HepG2 (cell line): ENCODE data around the gene KLHDC4. TPM values are rescaled to one million over a fixed set of nuclear protein-coding genes. Genes with fewer than 3 reads are reported as not detected.

Experiments
- ATAC-seq: fragments of 200-7000 bp; cut with Tn5 transposase; 3 replicates; pipeline ENCODE4 v1.9.1; 2020; ENCODE audit warnings: mild to moderate bottlenecking, moderate library complexity
- Bru-seq: library from RNA; stranded (reverse); fragments of 400-500 nt; gene quantifications from one replicate; lab custom pipeline; 2021; lab: Mats Ljungman, UMichigan
- BruChase-seq, 2 experiments: library from RNA; stranded (reverse); fragments of 400-500 nt; gene quantifications; one replicate each; lab custom pipeline; 2021; lab: Mats Ljungman, UMichigan
- BruUV-seq: library from RNA; stranded (reverse); fragments of 400-500 nt; replicated peaks from 2 replicates; lab custom pipeline; 2021; lab: Mats Ljungman, UMichigan
- CTCF ChIA-PET: fragments of 300-600 bp; formaldehyde crosslinking; extraction: SDS; loops from one replicate; lab custom pipeline; 2021; ENCODE audit warnings: low total read pairs, inconsistent platforms, low intra/inter-chr PET ratio; lab: Yijun Ruan, JAX
- POLR2A ChIA-PET: fragments of 350-600 bp; sonication (Branson Sonifier 250); formaldehyde crosslinking; loops from one replicate; lab custom pipeline; 2020; ENCODE audit warnings: antibody characterized with exemption, inconsistent platforms; lab: Yijun Ruan, JAX
- DNase-seq: peaks from one replicate; pipeline ENCODE4 v3.0.0-alpha.2; 2015; ENCODE audit warnings: low spot score
- FAIRE-seq: peaks from 3 replicates; lab custom pipeline; 2011; peaks lifted over from hg19 to GRCh38; lab: Jason Lieb, UNC
- H2AFZ ChIP-seq: one replicate; pipeline ENCODE4 v1.6.1; 2011; ENCODE audit warnings: low read length, inconsistent platforms
- H3K27ac ChIP-seq: fragments of 300-600 bp; 3 replicates; pipeline ENCODE4 v1.8.0; 2011; ENCODE audit warnings: mixed run types, mild to moderate bottlenecking, mixed read lengths, low read length, inconsistent platforms; ENCODE audit not compliant: insufficient read depth; ENCODE audit errors: extremely low read length
- H3K27me3 ChIP-seq, 2 experiments: fragments of 200-600 bp in 1 of 2; 2 replicates in 1 of 2; 3 replicates in 1 of 2; pipeline versions ENCODE4 v1.6.0 to v1.8.0; 2011; ENCODE audit warnings: low read length in 2 of 2, mild to moderate bottlenecking in 2 of 2, moderate library complexity in 2 of 2, inconsistent platforms in 1 of 2; ENCODE audit not compliant: insufficient read depth in 2 of 2, control insufficient read depth in 1 of 2
- H3K36me3 ChIP-seq, 2 experiments: fragments of 200-600 bp in 1 of 2; replicated peaks in 1 of 2; 2 replicates in 1 of 2; 3 replicates in 1 of 2; pipeline versions ENCODE4 v1.5.1 to v1.8.0; 2011; ENCODE audit warnings: low read length in 2 of 2, inconsistent platforms in 1 of 2; ENCODE audit not compliant: insufficient read depth in 2 of 2, control insufficient read depth in 1 of 2
- H3K4me1 ChIP-seq: 2 replicates; pipeline ENCODE4 v1.5.1; 2012; ENCODE audit warnings: low read length, inconsistent platforms; ENCODE audit not compliant: insufficient read depth
- H3K4me2 ChIP-seq: 2 replicates; pipeline ENCODE4 v1.6.0; 2011; ENCODE audit warnings: low read depth, low read length, inconsistent platforms
- H3K4me3 ChIP-seq, 3 experiments: fragments of 200-600 bp in 1 of 3; sonication (generic), shearing (Covaris generic) in 1 of 3; replicated peaks in 1 of 3; 2 replicates each; pipeline ENCODE4 v1.5.1; 2011 to 2016; ENCODE audit warnings: low read length in 3 of 3, inconsistent platforms in 2 of 3, low read depth in 2 of 3, mild to moderate bottlenecking in 2 of 3, control low read depth in 1 of 3, mixed read lengths in 1 of 3; ENCODE audit not compliant: insufficient read depth in 1 of 3
- H3K79me2 ChIP-seq: one replicate; pipeline ENCODE4 v1.6.1; 2011; ENCODE audit warnings: low read length, inconsistent platforms; ENCODE audit not compliant: insufficient read depth
- H3K9ac ChIP-seq: 2 replicates; pipeline ENCODE4 v1.6.0; 2011; ENCODE audit warnings: mild to moderate bottlenecking, low read depth, low read length, inconsistent platforms; ENCODE audit not compliant: insufficient read depth
- H3K9me3 ChIP-seq: 2 replicates; pipeline ENCODE4 v1.5.1; 2012; ENCODE audit warnings: mild to moderate bottlenecking, low read length
- H4K20me1 ChIP-seq: 2 replicates; pipeline ENCODE4 v1.6.0; 2011; ENCODE audit warnings: inconsistent platforms, mild to moderate bottlenecking, low read length, moderate library complexity; ENCODE audit not compliant: insufficient read depth
- ADNP ChIP-seq: sonication (generic); formaldehyde crosslinking; IDR thresholded peaks from 2 replicates; pipeline ENCODE4 v1.4.0; 2020; ENCODE audit warnings: missing genetic modification reagents
- BRCA1 ChIP-seq: sonication (generic); formaldehyde crosslinking; IDR thresholded peaks from 2 replicates; pipeline ENCODE4 v1.4.0; 2020; ENCODE audit warnings: missing genetic modification reagents
- MLX ChIP-seq: IDR thresholded peaks from 2 replicates; pipeline ENCODE4 v1.6.1; 2016
- NFE2L2 ChIP-seq: fragments of 150-350 bp; IDR thresholded peaks from 2 replicates; pipeline ENCODE4 v1.6.1; 2014; ENCODE audit warnings: low read length
- RBM39 ChIP-seq: fragments of 200-400 bp; formaldehyde crosslinking; IDR thresholded peaks from one replicate; pipeline ENCODE4 v1.6.1; 2018; ENCODE audit warnings: antibody characterized with exemption, mild to moderate bottlenecking, low read depth, low read length; ENCODE audit not compliant: poor library complexity, severe bottlenecking
- REL ChIP-seq: sonication (generic); formaldehyde crosslinking; conservative IDR thresholded peaks from 2 replicates; pipeline ENCODE4 v1.8.0; 2022; ENCODE audit warnings: mild to moderate bottlenecking, missing genetic modification reagents, moderate library complexity
- TAF1 ChIP-seq: sonication (generic); formaldehyde crosslinking; IDR thresholded peaks from 2 replicates; pipeline ENCODE4 v1.4.0; 2020; ENCODE audit warnings: missing genetic modification reagents
- ZBTB21 ChIP-seq: sonication (generic); formaldehyde crosslinking; IDR thresholded peaks from 2 replicates; pipeline ENCODE4 v1.4.0; 2020; ENCODE audit warnings: missing genetic modification reagents
- ZBTB43 ChIP-seq: sonication (generic); formaldehyde crosslinking; conservative IDR thresholded peaks from 2 replicates; pipeline ENCODE4 v1.4.0; 2020; ENCODE audit warnings: missing genetic modification reagents
- ZFP90 ChIP-seq: sonication (generic); formaldehyde crosslinking; IDR thresholded peaks from 2 replicates; pipeline ENCODE4 v1.8.0; 2022; ENCODE audit warnings: missing genetic modification reagents, mild to moderate bottlenecking, inconsistent platforms, borderline replicate concordance
- ZNF274 ChIP-seq: sonication (generic); formaldehyde crosslinking; IDR thresholded peaks from 2 replicates; pipeline ENCODE4 v1.5.1; 2020; ENCODE audit warnings: mild to moderate bottlenecking, missing genetic modification reagents
- ZNF275 ChIP-seq: sonication (generic); formaldehyde crosslinking; IDR thresholded peaks from 2 replicates; pipeline ENCODE4 v1.8.0; 2022; ENCODE audit warnings: missing genetic modification reagents, mild to moderate bottlenecking, inconsistent platforms, borderline replicate concordance
- ZNF350 ChIP-seq: sonication (generic); formaldehyde crosslinking; IDR thresholded peaks from 2 replicates; pipeline ENCODE4 v1.4.0; 2020; ENCODE audit warnings: mild to moderate bottlenecking, low read depth, missing genetic modification reagents, borderline replicate concordance
- ZNF383 ChIP-seq: sonication (generic); formaldehyde crosslinking; IDR thresholded peaks from 2 replicates; pipeline ENCODE4 v1.4.0; 2020; ENCODE audit warnings: missing genetic modification reagents, mild to moderate bottlenecking, borderline replicate concordance
- WGBS: methylation state at CpG from one replicate; pipeline ENCODE4 v1.1.6; 2017; ENCODE audit warnings: low lambda C conversion rate; 5-methylcytosine and 5-hydroxymethylcytosine counted together
- in situ Hi-C: cut with HindIII; loops from 2 replicates; pipeline ENCODE4 v1.10.0; 2017; ENCODE audit warnings: low pct_unique_long_range_greater_than_20kb; ENCODE audit not compliant: extremely low pct_ligation_motif_present
- intact Hi-C: fragments of 100-400 bp; cut with micrococcal nuclease; formaldehyde crosslinking; loops from one replicate; pipeline ENCODE4 v1.10.0; 2022; ENCODE audit not compliant: unreplicated experiment
- long read RNA-seq, 2 experiments: library from RNA in 1 of 2; library from polyadenylated mRNA in 1 of 2; stranded (forward) in 1 of 2; unstranded in 1 of 2; transcript quantifications; one replicate each; pipeline ENCODE4 v2.0.0, GENCODE V29; 2019 to 2022
- polyA minus RNA-seq, 3 experiments: library from RNA; depleted of rRNA, polyadenylated mRNA; stranded (reverse); fragments of >200 nt; gene quantifications; 2 replicates each; pipeline ENCODE4 v1.2.3, GENCODE V29; 2011; ENCODE audit warnings: low replicate concordance in 1 of 3
- polyA plus RNA-seq, 8 experiments: library from polyadenylated mRNA; depleted of rRNA in 3 of 8; stranded (reverse) in 7 of 8; unstranded in 1 of 8; fragments of >200 nt; fragmentation: Illumina TruSeq in 4 of 8; extraction: Trizol in 4 of 8; gene quantifications; 2 replicates each; pipeline versions ENCODE4 v1.2.1 to v1.2.3, GENCODE V29; 2011 to 2016; ENCODE audit warnings: low read depth in 4 of 8, missing spikeins in 1 of 8, mixed read lengths in 1 of 8; ENCODE audit not compliant: insufficient read depth in 1 of 8
- total RNA-seq, 5 experiments: library from RNA; depleted of rRNA; stranded (reverse); fragments of >200 nt; fragmentation: Illumina TruSeq; extraction: Trizol; gene quantifications; 2 replicates each; pipeline ENCODE4 v1.2.3, GENCODE V29; 2016; ENCODE audit warnings: low read depth in 1 of 5

The KLHDC4 gene
- 26.7 and 31.8 TPM in 2 replicates for total RNA-seq (2016; rRNA removed; fragmentation: Illumina TruSeq; extraction: Trizol)
- 19.6 and 21.0 TPM in 2 replicates for total RNA-seq (2016; cell fraction: cytosol; rRNA removed; fragmentation: Illumina TruSeq; extraction: Trizol; ENCODE audit: low read depth)
- 27.2 and 34.0 TPM in 2 replicates for total RNA-seq (2016; cell fraction: insoluble cytoplasmic fraction; rRNA removed; fragmentation: Illumina TruSeq; extraction: Trizol)
- total RNA-seq (2016; cell fraction: membrane; rRNA removed; fragmentation: Illumina TruSeq; extraction: Trizol) = 12.7 and 13.0 TPM in 2 replicates
- 35.2 and 38.5 TPM in 2 replicates for total RNA-seq (2016; cell fraction: nucleus; rRNA removed; fragmentation: Illumina TruSeq; extraction: Trizol)
- 18.7 and 22.7 TPM in 2 replicates for polyA plus RNA-seq (2011; rRNA removed)
- polyA plus RNA-seq (2011; cell fraction: cytosol; rRNA removed) = 8.9 and 14.1 TPM in 2 replicates
- polyA plus RNA-seq (2011; cell fraction: nucleus; rRNA removed) = 122 TPM in 2 replicates
- polyA plus RNA-seq (2012) = 24.2 and 33.3 TPM in 2 replicates
- 3.6 TPM in 2 replicates for polyA plus RNA-seq (2016; cell fraction: cytosol; fragmentation: Illumina TruSeq; extraction: Trizol; ENCODE audit: low read depth)
- 25.4 and 27.5 TPM in 2 replicates for polyA plus RNA-seq (2016; cell fraction: insoluble cytoplasmic fraction; fragmentation: Illumina TruSeq; extraction: Trizol; ENCODE audit: low read depth)
- polyA plus RNA-seq (2016; cell fraction: membrane; fragmentation: Illumina TruSeq; extraction: Trizol; ENCODE audit: low read depth) = 6.5 and 8.9 TPM in 2 replicates
- 82.6 and 96.2 TPM in 2 replicates for polyA plus RNA-seq (2016; cell fraction: nucleus; fragmentation: Illumina TruSeq; extraction: Trizol; ENCODE audit: insufficient read depth, low read depth)
- polyA minus RNA-seq (2011; rRNA and poly(A)+ RNA removed; ENCODE audit: low replicate concordance) = 24.4 and 42.1 TPM in 2 replicates
- 8.9 and 11.7 TPM in 2 replicates for polyA minus RNA-seq (2011; cell fraction: cytosol; rRNA and poly(A)+ RNA removed)
- polyA minus RNA-seq (2011; cell fraction: nucleus; rRNA and poly(A)+ RNA removed) = 42.6 and 46.6 TPM in 2 replicates
- percentile 63 among the genes with signal in this experiment for Bru-seq, nascent RNA
- percentile 82 among the genes with signal in this experiment for BruChase-seq, experiment 1, labeled RNA remaining after a 6-hour chase
- percentile 77 among the genes with signal in this experiment for BruChase-seq, experiment 2, labeled RNA remaining after a 2-hour chase
- long read RNA-seq, experiment 1, full-length matches to known transcripts = 9 of 17 reads
- long read RNA-seq, experiment 1, partial matches to known transcripts = 2 of 17 reads
- long read RNA-seq, experiment 1, other reads (novel, unspliced or antisense) = 6 of 17 reads
- long read RNA-seq, experiment 2, full-length matches to known transcripts = 11 of 26 reads
- long read RNA-seq, experiment 2, partial matches to known transcripts = 9 of 26 reads
- long read RNA-seq, experiment 2, other reads (novel, unspliced or antisense) = 6 of 26 reads

- ChIA-PET POLR2A (interaction anchor here (0.8 to 3.0 kb wide), 23 partner anchors 9 to 804 kb away, joined by 3 to 25 read pairs (median 4); partner anchors contain the start of genes BANP, CA5A, SLC7A5 and ZC3H18), CTCF (no interaction called here)
- Histone ChIP-seq H3K4me2 (peak within 1 kb of the TSS; percentile 99), H3K4me1 (peaks cover 45% of the 10 kb centered on the region), H3K9ac (peak within 1 kb of the TSS; percentile 92), H3K4me3 (peak within 1 kb of the TSS; percentile 87 to 97 (median 94)), H3K36me3 (peaks cover 10 to 33% of the 10 kb centered on the region in 2 experiments), H3K27me3 (no peaks in the 10 kb centered on the region; a peak in 1 of 5 replicates), H2AFZ (no peak within 1 kb of the TSS), H3K79me2 (peaks cover 31% of the 10 kb centered on the region), H4K20me1 (no peaks in the 10 kb centered on the region), H3K27ac (peak within 1 kb of the TSS; percentile 79), H3K9me3 (no peaks in the 10 kb centered on the region)
- intact Hi-C loops (loop anchor here (5.0 kb wide), 1 partner anchor 166 kb away; no protein-coding TSS in a partner anchor), in situ Hi-C loops (loop anchor here (5.0 kb wide), 1 partner anchor 179 kb away; no protein-coding TSS in a partner anchor)
- TSS peak; percentile 92 for BruUV-seq
- WGBS = 1% methylated on average over 60 of the region's 60 CpGs
- peak; percentile 78 for DNase-seq
- no peak for FAIRE-seq
- ATAC-seq = peak; percentile 90
- TF ChIP-seq ZNF383 (CRISPR knock-in tag) (no peak), ZNF275 (peak; percentile 49; the same call in 1 of the 2 replicates), ZFP90 (no peak), BRCA1 (CRISPR knock-in tag) (peak; percentile 35; the same call in 1 of the 2 replicates), ZNF274 (CRISPR knock-in tag) (no peak), TAF1 (peak; percentile 90), MLX (CRISPR knock-in tag) (peak; percentile 52; the same call in 1 of the 2 replicates), ZBTB43 (CRISPR knock-in tag) (peak; percentile 40), ZNF350 (peak; percentile 95; the same call in 1 of the 2 replicates), RBM39 (peak; percentile 96), NFE2L2 (no peak), ADNP (no peak), ZBTB21 (CRISPR knock-in tag) (peak; percentile 49; the same call in 1 of the 2 replicates), REL (0 out of 2 replicates have a peak, but pooled peaks have one; percentile 56)
Measured at GRCh38 chr16:87765776-87766484, at the start of gene KLHDC4. Gene KLHDC4, minus strand, starts transcription at chr16:87765986. Its CDS starts 96 bp downstream, at chr16:87765890.
